ENCODE results near the gene WFS1.
A peak's percentile ranks its signal among the peaks of the same experiment; 100 is the strongest.

The WFS1 gene

DNA sequence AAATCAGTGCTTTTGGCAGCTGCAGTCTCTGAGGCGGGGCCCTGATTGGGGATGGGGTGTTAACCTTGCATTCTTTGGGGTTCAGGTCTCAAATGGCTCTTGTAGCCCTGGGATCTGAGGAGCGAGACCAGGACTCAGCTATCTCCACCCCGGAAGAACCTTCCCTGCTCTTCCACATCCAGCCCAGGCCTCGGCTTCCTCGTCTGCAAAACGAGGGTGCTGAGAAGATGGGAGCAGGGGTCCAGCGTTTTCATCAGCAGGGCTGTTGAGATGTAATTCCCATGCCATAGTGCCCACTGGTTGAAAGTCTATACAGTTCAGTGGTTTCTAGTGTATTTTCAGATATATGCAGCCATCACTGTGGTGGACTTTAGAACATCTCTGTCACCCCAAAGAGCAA is 34.6 kb upstream of the WFS1 start:
- no peak for FAIRE-seq

DNA sequence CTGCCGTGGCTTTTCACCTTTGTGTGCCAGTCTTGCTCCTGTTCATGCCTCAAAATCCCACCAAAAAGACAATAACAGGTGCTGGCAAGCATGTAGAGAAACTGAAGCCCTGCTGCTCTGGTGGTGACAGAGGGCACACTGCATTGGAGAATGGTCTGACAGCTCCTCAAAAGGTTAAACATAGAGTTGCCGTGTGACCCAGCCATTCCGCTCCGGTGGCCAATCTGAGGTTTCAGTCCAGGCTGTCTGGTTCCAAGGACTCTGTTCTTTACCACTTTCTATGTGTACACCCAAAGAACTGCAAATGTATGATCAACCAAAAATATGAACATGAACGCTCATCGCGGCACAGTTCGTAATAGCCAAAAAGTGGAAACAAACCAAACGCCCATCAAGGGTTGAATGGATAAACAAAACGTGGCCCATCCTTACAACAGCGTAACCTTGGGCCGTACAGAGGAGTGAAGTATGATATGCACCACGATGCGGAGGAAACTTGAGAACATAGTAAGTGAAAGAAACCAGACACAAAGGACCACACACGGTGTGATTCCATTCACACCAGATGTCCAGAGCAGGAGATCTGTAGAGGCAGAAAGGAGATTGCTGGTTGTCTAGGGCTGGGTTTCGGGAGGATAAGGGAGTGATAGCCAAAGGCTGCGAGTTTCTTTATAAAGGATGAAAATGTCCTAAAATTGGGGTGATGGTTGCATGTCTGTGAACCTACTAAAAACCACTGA is 33.6 kb upstream of the WFS1 start:
- FAIRE-seq: no peak

DNA sequence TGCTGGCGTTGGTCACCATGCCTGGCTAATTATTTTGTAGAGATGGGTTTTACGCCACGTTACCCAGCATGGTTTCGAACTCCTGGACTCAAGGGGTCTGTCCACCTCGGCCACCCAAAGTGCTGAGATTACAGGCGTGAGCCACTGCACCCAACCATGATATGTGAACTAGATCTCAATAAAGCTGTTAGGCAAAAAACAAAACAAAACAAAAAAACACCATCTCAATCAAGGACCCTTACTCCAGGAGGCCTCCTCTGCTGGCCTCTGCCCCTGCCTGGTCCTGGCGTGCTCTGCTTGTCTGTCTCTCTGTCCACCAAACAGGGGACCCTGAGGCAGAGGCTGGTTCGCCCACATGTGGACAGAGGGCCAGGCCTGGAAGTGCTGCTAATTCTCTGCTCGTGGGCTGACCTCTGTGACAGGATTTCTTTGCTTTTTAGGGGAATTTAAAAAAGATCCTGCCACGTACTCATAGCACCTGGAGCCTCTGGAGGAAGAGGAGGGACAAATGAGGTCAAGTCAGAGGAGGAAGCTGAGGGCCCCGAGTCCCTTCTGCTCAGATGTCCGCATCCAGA is 32.7 kb upstream of the WFS1 start:
- FAIRE-seq: no peak

DNA sequence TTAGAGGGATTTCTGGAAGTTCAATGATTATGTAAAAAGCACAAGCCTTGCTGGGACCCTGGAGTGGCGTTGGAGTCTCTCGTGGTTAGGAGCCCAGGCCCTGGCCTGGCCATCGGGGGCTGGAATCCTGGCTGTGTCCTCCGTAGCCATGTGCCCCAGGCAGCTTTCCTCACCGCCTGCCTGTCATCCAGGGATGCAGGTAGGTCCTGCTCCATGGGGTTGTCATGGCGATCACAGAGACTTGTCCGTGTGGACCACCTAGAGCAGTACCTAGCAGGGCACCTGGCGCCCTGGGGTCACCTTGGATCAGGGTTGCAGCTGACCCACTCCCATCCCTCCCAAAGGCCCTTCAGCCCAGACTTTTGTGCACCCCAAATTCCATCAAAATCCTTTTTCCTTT is 30.2 kb upstream of the WFS1 start:
- no peak for FAIRE-seq

DNA sequence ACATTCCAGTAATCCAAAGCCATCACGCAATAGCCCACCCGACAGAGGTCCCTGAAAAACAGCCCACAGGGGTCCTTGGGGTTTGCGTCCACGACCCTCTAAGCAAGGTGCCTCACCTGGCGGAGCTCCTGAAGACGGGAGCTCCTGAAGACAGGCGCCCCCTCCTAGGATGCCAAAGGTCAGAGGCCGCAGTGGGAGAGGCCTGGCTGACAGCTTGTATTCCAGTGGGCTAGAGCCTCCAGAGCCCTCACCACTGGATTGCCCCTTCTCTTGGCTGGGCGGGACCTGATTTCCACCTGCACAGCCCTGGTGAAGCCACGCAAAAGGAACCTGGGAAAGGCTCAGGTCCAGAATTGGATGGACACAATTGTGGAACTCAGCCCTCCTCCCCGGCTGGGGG is 29.7 kb upstream of the WFS1 start:
- no peak for FAIRE-seq

DNA sequence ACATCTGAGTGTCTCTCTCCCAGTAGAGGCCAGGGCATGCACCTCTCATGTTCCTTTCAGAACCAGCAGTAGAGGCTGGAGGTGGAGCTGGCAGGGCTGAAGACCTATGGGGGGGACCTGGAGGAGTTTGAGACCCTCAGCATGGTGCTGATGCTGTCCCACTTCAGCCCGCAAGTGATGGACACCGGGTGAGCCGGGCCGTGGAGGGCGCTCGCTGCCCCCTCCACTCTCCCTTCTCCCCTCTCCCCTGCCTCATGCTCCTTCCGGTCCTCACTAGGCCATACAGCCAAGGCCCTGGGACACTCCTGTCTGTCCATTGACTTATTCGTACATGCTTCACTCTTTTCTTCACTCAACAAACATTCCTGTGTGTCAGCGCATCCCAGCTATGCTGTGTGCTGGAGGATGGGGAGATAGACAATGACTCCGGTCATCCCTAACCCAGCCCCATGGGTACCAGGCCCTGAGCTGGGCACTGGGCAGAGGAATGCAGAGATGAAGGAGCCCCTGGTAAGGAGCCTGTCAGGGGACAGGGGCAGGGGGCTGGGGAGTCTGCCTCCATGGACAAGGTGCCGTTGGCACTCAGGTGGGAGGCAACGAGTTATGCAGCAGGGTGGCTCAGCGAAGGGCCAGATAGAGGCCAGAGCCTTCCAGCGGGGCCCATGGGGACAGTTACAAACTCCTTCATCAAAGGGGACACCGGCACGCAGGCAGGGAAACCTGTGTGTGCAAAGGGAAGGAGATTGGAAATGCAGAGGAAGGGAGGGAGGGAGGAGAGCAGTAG is 28.4 kb upstream of the WFS1 start:
- FAIRE-seq: no peak

DNA sequence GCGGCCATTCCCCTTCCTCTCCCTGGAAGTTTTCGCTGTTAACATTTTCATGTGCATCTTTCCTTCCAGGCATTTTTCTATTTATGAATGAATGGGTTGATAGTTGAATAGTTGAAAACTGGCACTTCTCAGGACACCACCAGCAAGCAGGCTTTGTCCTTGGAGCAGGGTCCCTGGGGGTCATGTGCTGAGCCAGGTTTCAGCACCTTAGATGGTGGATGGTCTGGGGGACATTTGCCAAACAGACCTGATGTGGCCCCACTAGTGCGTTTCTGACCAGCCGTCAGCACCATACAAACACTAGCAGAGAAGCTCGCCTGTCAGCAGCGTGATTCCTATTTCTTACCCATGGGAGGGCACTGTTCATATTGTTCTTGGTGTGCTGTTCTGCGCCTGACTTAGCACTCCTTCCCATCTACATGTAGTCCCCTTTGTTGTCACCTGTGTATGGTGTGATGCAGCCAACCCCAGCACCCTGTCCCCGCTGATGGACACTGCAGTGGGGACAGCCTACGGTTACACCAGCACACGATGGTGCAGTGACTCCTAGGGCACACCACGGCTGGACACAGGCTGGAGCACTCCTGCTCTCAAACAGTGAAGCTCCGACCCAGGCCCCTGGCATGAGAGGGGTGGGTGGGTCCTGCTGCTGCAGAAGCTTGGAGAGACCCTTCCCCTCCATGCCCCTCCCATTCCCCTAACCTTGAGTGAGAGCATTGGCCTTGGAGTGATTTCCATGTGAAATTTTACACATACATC is 27.2 kb upstream of the WFS1 start:
- FAIRE-seq: no peak

DNA sequence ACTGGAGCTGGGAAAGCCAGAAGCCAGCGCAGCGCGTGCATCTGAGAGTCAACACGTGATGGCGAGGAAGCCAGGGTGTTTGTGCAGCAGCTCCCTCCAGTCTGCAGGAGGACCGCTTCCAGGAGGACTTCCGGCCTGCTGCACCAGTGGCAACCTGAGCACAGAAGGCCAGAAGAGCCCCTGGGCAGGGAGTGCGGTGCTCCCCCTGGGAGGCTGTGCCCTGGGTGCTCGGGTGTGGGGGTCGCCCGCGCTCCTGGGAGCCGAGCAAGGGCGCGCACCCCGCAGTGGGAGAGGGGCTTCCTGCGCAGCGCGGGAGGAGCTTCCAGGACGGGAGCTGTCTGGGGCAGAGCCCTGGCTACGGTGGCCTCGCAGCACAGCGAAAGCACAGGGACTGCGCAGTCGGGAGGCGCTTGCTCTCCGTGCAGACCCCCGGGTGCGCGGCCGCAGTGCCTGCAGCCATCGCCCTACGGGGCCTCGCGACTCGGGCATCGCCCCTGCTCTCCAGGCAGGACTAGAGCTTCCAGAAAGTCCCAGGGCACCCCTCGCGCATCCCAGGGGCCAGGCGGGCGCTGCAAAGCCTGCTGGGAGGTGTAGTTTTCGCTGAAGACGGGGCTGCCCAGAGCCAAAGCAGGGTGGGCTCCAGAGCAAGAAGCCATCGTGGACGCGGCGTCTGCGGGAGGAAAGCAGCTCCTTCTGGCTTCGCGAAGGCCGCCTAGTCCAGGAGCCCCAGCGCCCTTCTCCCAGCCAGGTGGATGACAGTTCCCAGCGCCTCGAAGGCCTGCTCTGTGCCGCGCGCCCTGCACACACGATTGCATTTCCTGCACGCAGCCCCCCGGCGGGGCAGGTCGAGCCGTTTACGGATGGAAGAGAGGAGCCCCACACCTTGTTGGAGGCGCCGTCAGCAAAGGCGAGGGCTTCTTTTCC is 24.1 kb upstream of the WFS1 start:
- FAIRE-seq: no peak

DNA sequence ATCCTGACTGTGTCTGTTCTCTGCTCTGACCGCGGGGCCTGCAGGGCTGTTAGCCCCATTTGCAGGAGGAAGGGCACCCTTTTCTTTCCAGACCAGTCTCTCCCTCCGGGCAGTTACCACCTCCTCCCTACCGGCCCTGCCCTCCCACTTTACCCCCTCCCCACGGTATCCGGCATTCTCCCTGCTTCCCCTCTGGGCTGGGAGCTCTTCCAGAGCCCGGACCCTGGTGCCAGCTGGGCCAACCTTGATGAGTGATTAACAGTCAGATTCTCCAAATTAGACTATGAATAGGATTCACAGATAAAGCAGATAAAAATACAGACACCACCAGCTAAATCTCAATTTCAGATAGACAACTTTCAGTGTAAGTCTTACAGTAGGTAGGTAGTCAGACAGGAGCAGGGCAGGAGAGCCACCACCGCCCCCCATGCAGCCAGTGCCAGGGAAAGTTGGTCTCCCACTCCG is 23.4 kb upstream of the WFS1 start:
- FAIRE-seq: no peak

DNA sequence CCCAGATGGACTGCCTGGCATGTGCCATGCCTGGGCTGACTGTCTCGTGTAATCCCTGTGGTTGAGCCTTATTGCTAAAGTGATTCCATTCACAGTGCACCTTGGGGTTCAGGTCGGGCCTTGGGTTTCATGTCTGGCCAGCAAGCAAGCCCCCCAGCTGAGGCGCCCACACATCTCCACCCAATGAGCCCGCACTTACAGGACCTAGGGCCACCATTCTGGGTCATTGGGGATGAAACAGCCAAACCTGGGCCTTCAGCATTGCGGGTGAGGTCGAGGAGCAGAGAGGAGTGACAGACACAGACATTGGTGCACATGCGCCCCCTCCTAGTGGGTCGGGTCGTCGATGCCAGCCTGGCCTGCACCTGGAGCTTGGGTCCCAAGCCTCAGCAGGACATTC is 21.3 kb upstream of the WFS1 start:
- no peak for FAIRE-seq

DNA sequence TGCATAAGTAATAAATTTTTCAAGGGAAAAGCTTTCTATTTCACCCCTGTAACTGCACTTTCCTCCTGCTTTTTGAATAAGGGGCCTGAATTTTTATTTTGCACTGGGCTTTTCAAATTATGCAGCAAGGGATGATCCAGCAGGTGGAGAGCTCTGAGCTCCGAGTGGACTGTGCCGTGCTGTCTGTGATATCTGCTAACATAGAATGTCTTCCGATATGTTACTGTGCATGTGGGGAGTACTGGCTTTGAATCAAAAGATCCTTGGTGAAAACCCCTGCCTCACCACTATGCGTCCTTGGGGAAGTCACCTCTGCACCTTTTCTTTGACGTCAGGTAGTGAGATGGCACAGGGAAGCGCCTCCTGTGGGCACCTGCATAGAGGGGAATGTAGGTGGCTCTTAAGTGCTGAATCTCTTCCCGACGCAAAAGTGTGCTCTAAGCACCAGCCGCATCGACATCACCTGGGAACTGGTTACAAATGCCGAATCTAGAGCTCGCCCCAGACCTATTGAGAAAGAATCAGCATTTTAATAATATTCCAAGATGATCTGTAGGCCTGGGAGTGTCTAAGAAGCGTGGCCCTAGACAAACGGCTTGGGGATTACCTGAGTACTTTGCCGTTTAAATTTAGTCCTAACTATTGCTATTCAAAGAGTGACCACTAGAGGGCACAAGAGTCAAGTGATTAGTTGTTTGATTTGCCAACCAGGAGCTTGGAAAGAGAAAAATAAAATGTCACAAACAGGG is 19.2 kb upstream of the WFS1 start:
- peak; percentile 99 for FAIRE-seq

DNA sequence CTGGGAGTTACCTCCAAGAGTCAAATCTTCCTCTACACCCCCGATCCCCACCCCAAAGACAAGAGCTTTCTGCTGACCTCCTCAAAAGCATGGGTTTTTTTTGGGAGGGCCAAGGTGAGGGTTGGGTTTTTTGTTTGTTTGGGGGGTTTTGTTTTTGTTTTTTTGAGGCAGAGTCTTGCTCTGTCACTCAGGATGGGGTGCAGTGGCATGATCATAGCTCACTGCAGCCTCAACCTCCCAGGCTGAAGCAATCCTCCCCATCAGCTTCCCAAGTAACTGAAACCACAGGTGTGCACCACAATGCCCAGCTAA is 18.7 kb upstream of the WFS1 start:
- FAIRE-seq: no peak

DNA sequence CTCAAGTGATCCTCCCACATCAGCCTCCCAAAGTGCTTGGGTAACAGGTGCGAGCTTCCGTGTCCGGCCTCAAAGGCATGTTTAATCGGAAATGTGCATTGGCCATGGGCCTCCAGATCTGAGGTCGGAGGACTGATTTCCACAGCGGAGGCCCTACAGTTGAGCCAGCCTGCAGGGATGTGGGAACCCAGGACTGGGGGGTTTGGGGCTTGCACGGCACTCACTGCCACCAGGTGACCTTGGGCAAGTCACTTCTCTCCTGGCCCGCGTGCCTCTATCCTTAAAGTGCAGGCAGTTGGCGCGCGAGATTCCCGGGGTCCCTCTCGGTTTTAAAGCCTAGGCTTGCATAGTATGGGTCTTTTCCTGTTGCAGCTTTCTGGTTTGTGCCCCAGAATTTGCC is 18.3 kb upstream of the WFS1 start:
- no peak for FAIRE-seq

DNA sequence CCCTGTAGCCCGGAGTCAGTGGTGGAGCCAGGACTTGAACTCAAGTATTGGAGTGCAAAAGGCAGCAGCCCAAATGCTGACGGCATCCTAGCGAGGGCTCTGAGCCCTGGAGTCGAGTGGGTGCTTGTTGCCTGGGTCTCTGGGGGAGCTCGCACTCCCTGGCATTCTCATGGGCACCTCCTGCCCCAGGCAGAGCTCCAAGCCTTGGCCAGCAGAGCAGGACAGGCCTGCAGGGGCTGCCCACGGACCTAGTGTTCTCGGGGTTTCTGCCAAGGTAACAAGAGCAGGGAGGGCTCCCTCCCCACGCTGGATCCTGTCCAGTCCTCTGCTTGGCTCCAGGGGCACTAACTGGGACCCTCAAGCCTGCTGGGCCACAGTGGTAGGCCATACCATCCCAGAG is 17.6 kb upstream of the WFS1 start:
- no peak for FAIRE-seq

DNA sequence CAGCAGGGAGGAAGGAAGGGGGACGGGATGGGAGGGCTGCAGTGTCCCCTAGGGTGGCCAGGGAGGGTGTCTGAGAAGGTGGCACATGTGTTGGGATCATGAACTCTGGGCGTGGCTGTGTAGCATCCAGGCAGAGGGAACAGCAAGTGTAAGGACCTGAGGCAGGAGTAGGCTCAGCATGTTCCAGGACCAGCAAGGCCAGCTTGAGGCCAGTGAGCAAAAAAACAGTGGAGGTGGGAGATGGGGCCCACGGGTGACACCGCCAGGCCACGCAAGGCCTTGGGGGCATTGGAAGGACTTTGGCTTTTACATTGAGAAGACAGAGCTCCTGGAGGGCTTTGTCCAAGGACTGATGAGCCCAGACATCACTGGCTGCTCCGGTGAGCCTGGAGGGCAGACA is 16.5 kb upstream of the WFS1 start:
- FAIRE-seq: no peak

DNA sequence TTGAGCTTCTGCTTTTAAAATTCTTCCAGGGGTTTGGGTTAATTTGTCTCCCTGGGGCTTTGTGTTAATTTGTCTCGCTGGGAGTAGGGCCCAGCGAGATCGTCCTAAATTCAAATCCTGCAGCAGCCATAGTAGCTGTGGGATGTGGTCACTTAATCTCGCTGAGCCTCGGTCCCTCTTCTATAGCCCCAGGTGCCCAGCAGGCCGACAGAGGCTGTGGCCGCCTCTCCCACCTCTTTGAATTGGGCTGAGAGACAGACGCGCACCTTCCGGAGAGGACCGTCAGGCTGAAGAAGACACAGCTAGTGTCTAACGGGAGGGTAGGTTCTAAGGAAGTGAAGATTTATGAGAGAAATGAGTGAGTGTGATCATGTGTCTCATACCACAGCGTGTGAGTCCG is 15.7 kb upstream of the WFS1 start:
- FAIRE-seq: no peak

DNA sequence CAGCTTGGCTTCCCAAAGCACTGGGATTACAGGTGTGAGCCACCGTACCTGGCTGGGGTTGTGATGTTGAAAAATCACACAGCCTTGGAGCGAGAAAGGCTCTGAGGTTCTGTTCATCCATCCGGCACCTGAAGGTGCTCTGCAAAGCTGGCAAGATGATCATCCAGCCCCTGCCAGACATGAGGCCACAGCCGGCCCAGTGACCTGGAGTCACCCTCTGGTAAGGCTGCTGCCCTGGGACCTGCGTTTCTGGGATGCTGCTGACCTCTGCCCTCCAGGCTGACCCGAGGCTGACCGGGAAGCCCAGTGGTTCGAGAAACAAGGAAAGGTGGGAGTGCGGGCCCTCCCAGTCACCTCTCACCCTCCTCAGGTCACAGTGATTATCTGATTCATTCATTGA is 13.5 kb upstream of the WFS1 start:
- FAIRE-seq: no peak

DNA sequence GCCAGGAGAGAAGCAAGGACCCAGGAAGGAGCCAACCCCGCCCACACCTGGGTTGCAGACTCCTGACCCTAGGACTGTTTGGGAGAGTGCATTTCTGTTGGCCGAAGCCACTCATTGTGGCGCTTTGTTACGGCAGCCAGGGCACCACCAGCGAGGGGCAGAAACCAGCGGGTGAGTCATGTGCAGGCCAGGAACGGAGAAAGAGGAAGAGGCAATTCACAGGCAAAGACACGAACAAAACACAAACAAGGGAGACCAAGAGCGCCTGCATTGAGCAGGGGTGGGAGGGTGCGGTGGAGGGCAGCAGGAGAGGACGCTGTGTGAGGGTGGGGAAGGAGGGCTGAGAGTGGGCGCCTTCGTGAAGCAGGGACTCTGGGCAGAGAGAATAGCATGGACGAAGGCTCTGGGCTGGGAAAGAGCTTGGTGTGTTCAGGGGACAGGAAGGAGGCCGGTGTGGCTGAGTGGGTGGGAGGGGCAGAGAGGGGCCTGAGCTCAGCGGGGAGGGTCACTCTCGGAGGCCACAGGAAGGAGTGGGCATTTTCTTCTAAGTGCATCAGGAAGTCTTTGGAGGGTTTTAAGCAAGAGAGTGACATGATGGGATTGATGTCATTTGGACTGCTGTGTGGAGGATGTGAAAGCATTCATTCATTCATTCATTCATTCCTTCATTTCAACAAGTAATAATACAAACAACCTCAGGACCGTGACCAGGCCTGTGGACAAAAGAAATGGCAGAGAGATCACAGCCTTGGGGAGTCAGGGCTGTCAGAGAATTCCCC is 12.2 kb upstream of the WFS1 start:
- no peak for FAIRE-seq

DNA sequence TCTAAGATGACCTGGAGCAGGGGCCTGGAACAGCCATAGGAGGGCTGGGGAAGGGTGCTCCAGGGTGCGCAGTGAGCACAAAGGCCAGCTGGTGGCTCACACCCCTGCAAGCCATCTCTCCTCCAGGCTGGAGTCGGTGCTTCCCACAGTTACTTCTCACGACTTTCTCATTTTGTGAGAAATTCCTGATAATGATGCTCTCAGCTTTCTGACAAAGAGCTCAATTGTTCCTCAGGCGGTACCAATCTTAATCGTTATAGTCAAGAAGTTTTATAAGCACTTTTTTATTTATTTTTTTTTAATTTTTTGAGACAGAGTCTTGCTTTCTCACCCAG is 11.7 kb upstream of the WFS1 start:
- no peak for FAIRE-seq

DNA sequence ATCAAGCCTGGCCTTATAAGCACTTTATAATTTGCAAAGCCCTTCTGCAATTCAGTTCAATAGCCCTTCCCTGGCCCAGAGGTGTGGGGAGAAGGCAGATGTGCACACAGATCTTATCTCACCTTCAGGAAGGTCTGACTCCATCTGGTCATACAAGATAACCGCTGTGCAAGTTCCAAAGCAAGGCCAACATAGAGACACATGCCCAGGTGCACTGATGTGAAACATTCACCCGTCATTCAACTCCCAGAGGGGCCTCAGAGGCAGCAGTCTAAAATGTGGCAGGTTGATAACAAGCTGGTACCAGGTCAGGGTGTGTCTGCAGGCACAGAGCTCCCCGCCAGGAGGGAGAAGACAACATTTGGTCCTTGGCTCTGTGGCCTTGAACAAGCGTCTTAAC is 10.9 kb upstream of the WFS1 start:
- FAIRE-seq: no peak

DNA sequence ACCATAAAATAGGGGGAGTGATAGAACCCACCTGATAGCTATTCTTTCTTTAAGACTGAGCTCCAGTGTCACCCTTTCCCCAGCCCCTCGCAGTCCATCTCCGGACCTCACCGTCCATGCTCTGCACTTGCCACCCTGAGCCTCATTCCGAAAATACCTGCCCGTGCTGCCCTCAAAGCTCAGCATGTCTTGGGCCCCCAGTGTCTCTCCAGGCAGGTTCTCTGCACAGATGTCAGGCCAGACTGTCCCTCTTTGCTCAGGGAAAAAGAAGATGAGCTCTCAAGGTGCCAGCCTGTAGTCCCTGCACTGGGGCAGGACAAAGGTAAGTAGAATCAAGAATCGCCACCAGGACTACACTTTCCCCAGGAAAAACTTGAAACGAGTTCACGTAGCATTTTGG is 9.8 kb upstream of the WFS1 start:
- FAIRE-seq: no peak
